PFSK-1 (cell line): ENCODE results near the gene DGKB.

Source experiments
- FOXP2 ChIP-seq: optimal IDR thresholded peaks from 2 replicates; pipeline ENCODE3; 2011; ENCODE audit warnings: borderline replicate concordance, control low read depth, inconsistent platforms; ENCODE audit not compliant: insufficient read depth; ENCODE audit errors: extremely low read length, extremely low read depth
- POLR2AphosphoS5 ChIP-seq: IDR thresholded peaks from 2 replicates; pipeline ENCODE4 v1.6.1; 2012; ENCODE audit warnings: low read depth, mild to moderate bottlenecking, control low read depth, low read length, moderate library complexity
- SIN3A ChIP-seq: IDR thresholded peaks from 2 replicates; pipeline ENCODE4 v1.6.1; 2012; ENCODE audit warnings: mild to moderate bottlenecking, low read length, moderate library complexity, borderline replicate concordance; ENCODE audit not compliant: insufficient read depth
- TAF1 ChIP-seq: IDR thresholded peaks from 2 replicates; pipeline ENCODE4 v1.6.1; 2012; ENCODE audit warnings: low read length, control low read depth, borderline replicate concordance; ENCODE audit not compliant: insufficient read depth
- TF ChIP-seq, protein P1 (sequence below), 2 experiments: IDR thresholded peaks; 2 replicates each; pipeline versions ENCODE4 v1.6.1 to v1.8.0; 2011 to 2012; ENCODE audit warnings: low read depth in 2 of 2, low read length in 2 of 2, control low read depth in 1 of 2, inconsistent platforms in 1 of 2, mild to moderate bottlenecking in 1 of 2, moderate library complexity in 1 of 2; ENCODE audit not compliant: insufficient read depth in 1 of 2

The DGKB gene

GRCh38 chr7:14858866-14859265, 43.7 kb downstream of the DGKB start:
- TF ChIP-seq POLR2AphosphoS5 (no peak), SIN3A (no peak), TAF1 (no peak), FOXP2 (no peak)
- TF ChIP-seq, protein P1, sequence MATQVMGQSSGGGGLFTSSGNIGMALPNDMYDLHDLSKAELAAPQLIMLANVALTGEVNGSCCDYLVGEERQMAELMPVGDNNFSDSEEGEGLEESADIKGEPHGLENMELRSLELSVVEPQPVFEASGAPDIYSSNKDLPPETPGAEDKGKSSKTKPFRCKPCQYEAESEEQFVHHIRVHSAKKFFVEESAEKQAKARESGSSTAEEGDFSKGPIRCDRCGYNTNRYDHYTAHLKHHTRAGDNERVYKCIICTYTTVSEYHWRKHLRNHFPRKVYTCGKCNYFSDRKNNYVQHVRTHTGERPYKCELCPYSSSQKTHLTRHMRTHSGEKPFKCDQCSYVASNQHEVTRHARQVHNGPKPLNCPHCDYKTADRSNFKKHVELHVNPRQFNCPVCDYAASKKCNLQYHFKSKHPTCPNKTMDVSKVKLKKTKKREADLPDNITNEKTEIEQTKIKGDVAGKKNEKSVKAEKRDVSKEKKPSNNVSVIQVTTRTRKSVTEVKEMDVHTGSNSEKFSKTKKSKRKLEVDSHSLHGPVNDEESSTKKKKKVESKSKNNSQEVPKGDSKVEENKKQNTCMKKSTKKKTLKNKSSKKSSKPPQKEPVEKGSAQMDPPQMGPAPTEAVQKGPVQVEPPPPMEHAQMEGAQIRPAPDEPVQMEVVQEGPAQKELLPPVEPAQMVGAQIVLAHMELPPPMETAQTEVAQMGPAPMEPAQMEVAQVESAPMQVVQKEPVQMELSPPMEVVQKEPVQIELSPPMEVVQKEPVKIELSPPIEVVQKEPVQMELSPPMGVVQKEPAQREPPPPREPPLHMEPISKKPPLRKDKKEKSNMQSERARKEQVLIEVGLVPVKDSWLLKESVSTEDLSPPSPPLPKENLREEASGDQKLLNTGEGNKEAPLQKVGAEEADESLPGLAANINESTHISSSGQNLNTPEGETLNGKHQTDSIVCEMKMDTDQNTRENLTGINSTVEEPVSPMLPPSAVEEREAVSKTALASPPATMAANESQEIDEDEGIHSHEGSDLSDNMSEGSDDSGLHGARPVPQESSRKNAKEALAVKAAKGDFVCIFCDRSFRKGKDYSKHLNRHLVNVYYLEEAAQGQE (IDR thresholded peaks at IDR 0.05; ENCODE audit: insufficient read depth in 1 of 2, low read depth in 2 of 2, low read length in 2 of 2): no peak

DNA sequence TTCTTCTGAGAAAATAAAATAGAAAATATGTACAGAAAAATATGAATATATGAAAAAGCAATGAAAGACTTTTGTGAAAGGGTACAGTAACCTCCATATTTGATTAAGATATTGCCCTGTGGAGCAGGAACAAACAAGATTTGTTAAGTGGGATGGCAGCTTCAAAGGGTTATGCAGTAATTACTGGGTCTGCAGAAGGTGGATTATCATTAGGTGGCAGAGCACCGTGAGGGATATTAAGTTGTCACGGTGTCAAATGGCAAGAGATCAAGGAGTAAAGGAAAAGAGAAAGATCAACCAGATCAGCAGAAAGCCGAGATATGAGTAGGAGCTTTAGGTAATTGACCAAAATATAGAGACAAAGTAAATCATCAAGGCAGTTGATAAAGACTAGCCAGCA, 44.1 kb downstream of the DGKB start:
- no peak for TF ChIP-seq FOXP2
- TF ChIP-seq POLR2AphosphoS5: no peak
- no peak for TF ChIP-seq TAF1
- no peak for TF ChIP-seq SIN3A
- TF ChIP-seq, protein P1 (IDR thresholded peaks at IDR 0.05; ENCODE audit: insufficient read depth in 1 of 2, low read depth in 2 of 2, low read length in 2 of 2): no peak

DNA sequence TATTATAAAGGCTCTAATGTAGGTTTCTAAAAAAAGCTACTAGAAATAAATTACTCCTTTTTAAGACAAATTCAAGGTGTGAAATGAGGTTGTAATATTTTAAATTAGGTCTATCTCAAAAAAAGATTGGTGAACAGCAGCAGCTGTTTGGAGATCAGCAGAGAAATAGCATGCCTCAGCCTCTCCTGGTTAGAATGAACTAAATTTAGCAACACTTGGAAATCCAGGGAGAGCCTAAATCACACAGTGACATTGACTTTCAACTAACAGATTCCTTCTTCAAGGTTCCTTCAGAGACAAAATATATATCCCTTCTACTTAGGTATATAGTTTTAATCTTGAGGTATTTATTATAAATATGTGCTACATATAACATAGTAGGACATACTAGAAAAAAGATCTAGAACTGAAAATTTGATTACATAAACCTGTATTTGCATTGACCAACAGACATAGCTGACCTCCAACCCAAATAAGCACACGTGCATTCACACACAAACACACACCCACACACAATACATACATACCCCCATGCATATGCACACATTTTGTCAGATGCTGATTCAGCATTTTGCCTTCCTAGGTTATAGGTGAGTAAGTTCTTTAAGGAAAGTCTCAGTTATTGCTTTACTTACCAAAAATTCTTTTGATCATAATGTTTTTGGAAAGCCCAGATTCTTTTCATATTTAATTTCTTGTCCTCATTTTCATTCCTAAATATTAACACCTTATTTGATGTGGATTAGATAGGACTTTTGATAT, 47.3 kb downstream of the DGKB start:
- no peak for TF ChIP-seq POLR2AphosphoS5
- TF ChIP-seq FOXP2: no peak
- TF ChIP-seq SIN3A: no peak
- TF ChIP-seq, protein P1 (IDR thresholded peaks at IDR 0.05; ENCODE audit: insufficient read depth in 1 of 2, low read depth in 2 of 2, low read length in 2 of 2): no peak

GRCh38 chr7:14854471-14854870, 48.1 kb downstream of the DGKB start:
- TF ChIP-seq, protein P1 (IDR thresholded peaks at IDR 0.05; ENCODE audit: insufficient read depth in 1 of 2, low read depth in 2 of 2, low read length in 2 of 2): no peak
- TF ChIP-seq TAF1 (no peak), FOXP2 (no peak), SIN3A (no peak), POLR2AphosphoS5 (no peak)
